ENCODE measurements around the gene CNN2. TPM values are rescaled to one million over a fixed set of nuclear protein-coding genes. Genes with fewer than 3 reads are reported as not detected.

CNN2 gene
- total and polyA plus RNA-seq, 4 donors: 26.3 to 43.4 (median 38.0) TPM

- Histone ChIP-seq H3K36me3 (ENCODE audit: control insufficient read depth, insufficient read depth, low read length) (peaks cover 55% of the 10 kb centered on the region), H3K9me3 (ENCODE audit: control insufficient read depth, insufficient read depth, low read length) (no peaks in the 10 kb centered on the region), H3K4me3 (ENCODE audit: low read depth, low read length) (no peak overlapping the region), H3K4me1 (ENCODE audit: control insufficient read depth, insufficient read depth, low read length) (no peaks in the 10 kb centered on the region), H3K27ac (ENCODE audit: low read depth, low read length) (no peak overlapping the region), H3K27me3 (ENCODE audit: control insufficient read depth, insufficient read depth, low read length) (no peaks in the 10 kb centered on the region)
- WGBS (ENCODE audit: insufficient coverage): 82% methylated on average over 14 of the region's 17 CpGs
- no peak for DNase-seq (ENCODE audit: low read depth in 4 of 6, low spot score in 6 of 6)
Observed at GRCh38 chr19:1049106-1049505, 22.7 kb downstream of the CNN2 start.

- H3K4me3 ChIP-seq (ENCODE audit: low read depth, low read length): no peak overlapping the region
- H3K27me3 ChIP-seq (ENCODE audit: control insufficient read depth, insufficient read depth, low read length): no peaks in the 10 kb centered on the region
- 37% methylated on average over 7 of the region's 11 CpGs for WGBS (ENCODE audit: insufficient coverage)
- H3K36me3 ChIP-seq (ENCODE audit: control insufficient read depth, insufficient read depth, low read length): peaks cover 57% of the 10 kb centered on the region
- no peaks in the 10 kb centered on the region for H3K9me3 ChIP-seq (ENCODE audit: control insufficient read depth, insufficient read depth, low read length)
- H3K27ac ChIP-seq (ENCODE audit: low read depth, low read length): no peak overlapping the region
- no peaks in the 10 kb centered on the region for H3K4me1 ChIP-seq (ENCODE audit: control insufficient read depth, insufficient read depth, low read length)
- DNase-seq (ENCODE audit: low read depth in 4 of 6, low spot score in 6 of 6): no peak
Observed at GRCh38 chr19:1049800-1050199, 23.4 kb downstream of the CNN2 start.

- Histone ChIP-seq H3K9me3 (ENCODE audit: control insufficient read depth, insufficient read depth, low read length) (no peaks in the 10 kb centered on the region), H3K27me3 (ENCODE audit: control insufficient read depth, insufficient read depth, low read length) (no peaks in the 10 kb centered on the region), H3K36me3 (ENCODE audit: control insufficient read depth, insufficient read depth, low read length) (peaks cover 57% of the 10 kb centered on the region), H3K4me3 (ENCODE audit: low read depth, low read length) (no peak overlapping the region), H3K4me1 (ENCODE audit: control insufficient read depth, insufficient read depth, low read length) (no peaks in the 10 kb centered on the region), H3K27ac (ENCODE audit: low read depth, low read length) (no peak overlapping the region)
- WGBS (ENCODE audit: insufficient coverage): 82% methylated on average over 31 of the region's 31 CpGs
- no peak for DNase-seq (ENCODE audit: low read depth in 4 of 6, low spot score in 6 of 6)
Observed at GRCh38 chr19:1050989-1051788, 24.8 kb downstream of the CNN2 start.

- H3K27ac ChIP-seq (ENCODE audit: low read depth, low read length): no peak overlapping the region
- WGBS (ENCODE audit: insufficient coverage): 89% methylated on average over 10 of the region's 17 CpGs
- no peak for DNase-seq (ENCODE audit: low read depth in 4 of 6, low spot score in 6 of 6)
- H3K4me3 ChIP-seq (ENCODE audit: low read depth, low read length): no peak overlapping the region
- H3K36me3 ChIP-seq (ENCODE audit: control insufficient read depth, insufficient read depth, low read length): peaks cover 57% of the 10 kb centered on the region
- no peaks in the 10 kb centered on the region for H3K27me3 ChIP-seq (ENCODE audit: control insufficient read depth, insufficient read depth, low read length)
- no peaks in the 10 kb centered on the region for H3K4me1 ChIP-seq (ENCODE audit: control insufficient read depth, insufficient read depth, low read length)
- no peaks in the 10 kb centered on the region for H3K9me3 ChIP-seq (ENCODE audit: control insufficient read depth, insufficient read depth, low read length)
Observed at GRCh38 chr19:1051791-1052190, 25.4 kb downstream of the CNN2 start.

GRCh38 chr19:1052349-1052975, 26.1 kb downstream of the CNN2 start:
- no peak overlapping the region for H3K4me3 ChIP-seq (ENCODE audit: low read depth, low read length)
- H3K9me3 ChIP-seq (ENCODE audit: control insufficient read depth, insufficient read depth, low read length): peaks cover 6% of the 10 kb centered on the region
- no peak overlapping the region for H3K27ac ChIP-seq (ENCODE audit: low read depth, low read length)
- no peaks in the 10 kb centered on the region for H3K4me1 ChIP-seq (ENCODE audit: control insufficient read depth, insufficient read depth, low read length)
- WGBS (ENCODE audit: insufficient coverage): no CpG with 5 or more reads among the region's 5 CpGs
- no peaks in the 10 kb centered on the region for H3K27me3 ChIP-seq (ENCODE audit: control insufficient read depth, insufficient read depth, low read length)
- DNase-seq (ENCODE audit: low read depth in 4 of 6, low spot score in 6 of 6): no peak
- H3K36me3 ChIP-seq (ENCODE audit: control insufficient read depth, insufficient read depth, low read length): peaks cover 55% of the 10 kb centered on the region

GRCh38 chr19:1053176-1054101, 27.0 kb downstream of the CNN2 start:
- H3K4me1 ChIP-seq (ENCODE audit: control insufficient read depth, insufficient read depth, low read length): no peaks in the 10 kb centered on the region
- no peaks in the 10 kb centered on the region for H3K27me3 ChIP-seq (ENCODE audit: control insufficient read depth, insufficient read depth, low read length)
- no peak overlapping the region for H3K4me3 ChIP-seq (ENCODE audit: low read depth, low read length)
- H3K9me3 ChIP-seq (ENCODE audit: control insufficient read depth, insufficient read depth, low read length): peaks cover 9% of the 10 kb centered on the region
- no peak for DNase-seq (ENCODE audit: low read depth in 4 of 6, low spot score in 6 of 6)
- peaks cover 49% of the 10 kb centered on the region for H3K36me3 ChIP-seq (ENCODE audit: control insufficient read depth, insufficient read depth, low read length)
- WGBS (ENCODE audit: insufficient coverage): 87% methylated on average over 30 of the region's 31 CpGs
- H3K27ac ChIP-seq (ENCODE audit: low read depth, low read length): no peak overlapping the region

- DNase-seq (ENCODE audit: low read depth in 4 of 6, low spot score in 6 of 6): no peak
- peaks cover 14% of the 10 kb centered on the region for H3K9me3 ChIP-seq (ENCODE audit: control insufficient read depth, insufficient read depth, low read length)
- peaks cover 47% of the 10 kb centered on the region for H3K36me3 ChIP-seq (ENCODE audit: control insufficient read depth, insufficient read depth, low read length)
- H3K4me3 ChIP-seq (ENCODE audit: low read depth, low read length): no peak overlapping the region
- no peaks in the 10 kb centered on the region for H3K27me3 ChIP-seq (ENCODE audit: control insufficient read depth, insufficient read depth, low read length)
- WGBS (ENCODE audit: insufficient coverage): 92% methylated on average over 26 of the region's 28 CpGs
- H3K4me1 ChIP-seq (ENCODE audit: control insufficient read depth, insufficient read depth, low read length): no peaks in the 10 kb centered on the region
- no peak overlapping the region for H3K27ac ChIP-seq (ENCODE audit: low read depth, low read length)
Observed at GRCh38 chr19:1054102-1055027, 28.0 kb downstream of the CNN2 start.

GRCh38 chr19:1055028-1055425, 28.6 kb downstream of the CNN2 start:
- WGBS (ENCODE audit: insufficient coverage): 93% methylated on average over 14 of the region's 14 CpGs
- H3K27ac ChIP-seq (ENCODE audit: low read depth, low read length): no peak overlapping the region
- DNase-seq (ENCODE audit: low read depth in 4 of 6, low spot score in 6 of 6): no peak
- no peaks in the 10 kb centered on the region for H3K4me1 ChIP-seq (ENCODE audit: control insufficient read depth, insufficient read depth, low read length)
- H3K4me3 ChIP-seq (ENCODE audit: low read depth, low read length): no peak overlapping the region
- peaks cover 47% of the 10 kb centered on the region for H3K36me3 ChIP-seq (ENCODE audit: control insufficient read depth, insufficient read depth, low read length)
- no peaks in the 10 kb centered on the region for H3K27me3 ChIP-seq (ENCODE audit: control insufficient read depth, insufficient read depth, low read length)
- peaks cover 14% of the 10 kb centered on the region for H3K9me3 ChIP-seq (ENCODE audit: control insufficient read depth, insufficient read depth, low read length)
